Heart left ventricle (tissue), 13 donors: ENCODE data around the gene MEGF9.

Experiments
- CTCF ChIP-seq, 12 donors: fragments of 200-600 bp; sonication (generic) in 4 of 12; IDR thresholded peaks; one replicate each; pipeline versions ENCODE4 v1.5.0 to v1.8.0; 2018 to 2022; ENCODE audit warnings: antibody characterized with exemption in 12 of 12, mild to moderate bottlenecking in 5 of 12
- POLR2A ChIP-seq, 2 donors: fragments of 450-650 bp; IDR thresholded peaks; one replicate each; pipeline ENCODE4 v1.6.1; 2017; ENCODE audit warnings: antibody characterized with exemption in 2 of 2, mild to moderate bottlenecking in 2 of 2, moderate library complexity in 2 of 2
- donor health status: ischemic (EF 13 %, LVEDD 7.1; RV severe dilation, severe dysfunction).
- donor health status: DM: no; HTN: yes; CAD: no.
- donor health status: DM: no; HTN: no; CAD: no.
- donor health status: ischemic (EF 25% LVEDD 6.9; RV normal size, moderate dysfunction).
- donor health status: ischemic (EF 25% LVEDD 5.7; RV mildly dilated, moderate dysfunction).
- donor health status: ischemic (EF 35%, LVEDD 5.7; RV mildly dilated, moderate dysfunction).
- donor health status: nonischemic (EF 11% LVEDD 7.7; RV severe dilation, severe dysfunction).
- donor health status: DM: yes; HTN: yes; CAD: no.
- donor health status: PGD.
- donor health status: ischemic (EF 29% LVEDD 5.4; RV normal size, mild dysfunction).
- donor health status: nonischemic (EF 23%, LVEDD 6.1; RV moderate dilation, normal function).

GRCh38 chr9:120758544-120758943 lies 44.3 kb upstream of the MEGF9 start:
- TF ChIP-seq CTCF (IDR thresholded peaks at IDR 0.05), result no peak
- TF ChIP-seq POLR2A (IDR thresholded peaks at IDR 0.05), result no peak
